HG02571 (cell line): ENCODE data around the gene SEC61G.

ENCODE experiments used
- ATAC-seq: cut with Tn5 transposase; IDR thresholded peaks from one replicate; pipeline ENCODE4 v1.9.1; 2021; ENCODE audit warnings: mild to moderate bottlenecking, moderate library complexity; ENCODE audit not compliant: unreplicated experiment

Gene SEC61G

GRCh38 chr7:54769203-54769602 lies 10.2 kb upstream of the SEC61G start:
- no peak for ATAC-seq

- no peak for ATAC-seq
These were observed 5.8 kb upstream of the SEC61G start for GRCh38 chr7:54764861-54765260.

- ATAC-seq: no peak
These were observed 1.3 kb downstream of the SEC61G start for GRCh38 chr7:54757711-54758110.

- ATAC-seq: no peak
These were observed 9.8 kb downstream of the SEC61G start for GRCh38 chr7:54749200-54749599.

- no peak for ATAC-seq
These were observed 11.8 kb downstream of the SEC61G start for GRCh38 chr7:54747234-54747633.

GRCh38 chr7:54743580-54743979 lies 15.4 kb downstream of the SEC61G start:
- no peak for ATAC-seq

- no peak for ATAC-seq
These were observed 20.3 kb downstream of the SEC61G start for GRCh38 chr7:54738737-54739136.

GRCh38 chr7:54729107-54729506 lies 29.9 kb downstream of the SEC61G start:
- no peak for ATAC-seq

GRCh38 chr7:54728411-54728810 lies 30.6 kb downstream of the SEC61G start:
- no peak for ATAC-seq

GRCh38 chr7:54725255-54725654 lies 33.8 kb downstream of the SEC61G start:
- ATAC-seq: no peak

- no peak for ATAC-seq
These were observed 36.5 kb downstream of the SEC61G start for GRCh38 chr7:54722502-54722901.

- no peak for ATAC-seq
These were observed 37.0 kb downstream of the SEC61G start for GRCh38 chr7:54722026-54722425.

- ATAC-seq: no peak
These were observed 39.0 kb downstream of the SEC61G start for GRCh38 chr7:54719974-54720373.

GRCh38 chr7:54719425-54719824 lies 39.6 kb downstream of the SEC61G start:
- no peak for ATAC-seq

GRCh38 chr7:54712820-54713219 lies 46.2 kb downstream of the SEC61G start:
- no peak for ATAC-seq

GRCh38 chr7:54711900-54712595 lies 47.0 kb downstream of the SEC61G start:
- no peak for ATAC-seq

GRCh38 chr7:54709283-54709682 lies 49.7 kb downstream of the SEC61G start:
- no peak for ATAC-seq

GRCh38 chr7:54705436-54705835 lies 53.6 kb downstream of the SEC61G start:
- no peak for ATAC-seq

- ATAC-seq: no peak
These were observed 54.2 kb downstream of the SEC61G start for GRCh38 chr7:54704851-54705250.
